GM19035 (cell line): Measurements from ENCODE around the gene SNTG2.
"Not testable (repeated sequence)": the region's sequence is repeated elsewhere in the genome, so short reads cannot be mapped to it uniquely, and the experiment has no call there.

Experiments used
- ATAC-seq: cut with Tn5 transposase; IDR thresholded peaks from one replicate; pipeline ENCODE4 v1.9.1; 2021; ENCODE audit not compliant: unreplicated experiment

The SNTG2 gene

GRCh38 chr2:1227274-1227900, 276.7 kb downstream of the SNTG2 start:
- no peak for ATAC-seq

- not testable (repeated sequence) for ATAC-seq
Observed at GRCh38 chr2:1229596-1229995, 278.9 kb downstream of the SNTG2 start.

GRCh38 chr2:1230155-1230893, 279.7 kb downstream of the SNTG2 start:
- no peak for ATAC-seq

GRCh38 chr2:1231466-1232063, 280.9 kb downstream of the SNTG2 start:
- no peak for ATAC-seq

GRCh38 chr2:1233281-1233680, 282.6 kb downstream of the SNTG2 start:
- no peak for ATAC-seq

GRCh38 chr2:1234731-1235308, 284.2 kb downstream of the SNTG2 start:
- ATAC-seq, result no peak

- ATAC-seq, result no peak
Observed at GRCh38 chr2:1235806-1236205, 285.2 kb downstream of the SNTG2 start.

GRCh38 chr2:1236606-1237005, 286.0 kb downstream of the SNTG2 start:
- no peak for ATAC-seq

- no peak for ATAC-seq
Observed at GRCh38 chr2:1237783-1238182, 287.1 kb downstream of the SNTG2 start.

- ATAC-seq, result no peak
Observed at GRCh38 chr2:1238598-1239138, 288.0 kb downstream of the SNTG2 start.

GRCh38 chr2:1245193-1245592, 294.5 kb downstream of the SNTG2 start:
- no peak for ATAC-seq

GRCh38 chr2:1246239-1246638, 295.6 kb downstream of the SNTG2 start:
- no peak for ATAC-seq

GRCh38 chr2:1246991-1247390, 296.3 kb downstream of the SNTG2 start:
- no peak for ATAC-seq

GRCh38 chr2:1248187-1248586, 297.5 kb downstream of the SNTG2 start:
- ATAC-seq, result no peak

- ATAC-seq, result no peak
Observed at GRCh38 chr2:1249897-1250687, 299.4 kb downstream of the SNTG2 start.

- no peak for ATAC-seq
Observed at GRCh38 chr2:1251520-1251919, 300.9 kb downstream of the SNTG2 start.

GRCh38 chr2:1253629-1254028, 303.0 kb downstream of the SNTG2 start:
- no peak for ATAC-seq

- ATAC-seq, result no peak
Observed at GRCh38 chr2:1254662-1255343, 304.2 kb downstream of the SNTG2 start.

GRCh38 chr2:1256632-1257324, 306.1 kb downstream of the SNTG2 start:
- ATAC-seq, result no peak

GRCh38 chr2:1257334-1257733, 306.7 kb downstream of the SNTG2 start:
- ATAC-seq, result no peak
